Measurements from ENCODE around the gene SLC17A7. TPM values are rescaled to one million over a fixed set of nuclear protein-coding genes. Genes with fewer than 3 reads are reported as not detected.

SLC17A7 gene
- total and polyA plus RNA-seq, 9 of the 15 experiments (the other 6 are each of a cell fraction or from before 2014, with no cell fraction given) = 1.1 to 15.7 (median 2.4) TPM

DNA sequence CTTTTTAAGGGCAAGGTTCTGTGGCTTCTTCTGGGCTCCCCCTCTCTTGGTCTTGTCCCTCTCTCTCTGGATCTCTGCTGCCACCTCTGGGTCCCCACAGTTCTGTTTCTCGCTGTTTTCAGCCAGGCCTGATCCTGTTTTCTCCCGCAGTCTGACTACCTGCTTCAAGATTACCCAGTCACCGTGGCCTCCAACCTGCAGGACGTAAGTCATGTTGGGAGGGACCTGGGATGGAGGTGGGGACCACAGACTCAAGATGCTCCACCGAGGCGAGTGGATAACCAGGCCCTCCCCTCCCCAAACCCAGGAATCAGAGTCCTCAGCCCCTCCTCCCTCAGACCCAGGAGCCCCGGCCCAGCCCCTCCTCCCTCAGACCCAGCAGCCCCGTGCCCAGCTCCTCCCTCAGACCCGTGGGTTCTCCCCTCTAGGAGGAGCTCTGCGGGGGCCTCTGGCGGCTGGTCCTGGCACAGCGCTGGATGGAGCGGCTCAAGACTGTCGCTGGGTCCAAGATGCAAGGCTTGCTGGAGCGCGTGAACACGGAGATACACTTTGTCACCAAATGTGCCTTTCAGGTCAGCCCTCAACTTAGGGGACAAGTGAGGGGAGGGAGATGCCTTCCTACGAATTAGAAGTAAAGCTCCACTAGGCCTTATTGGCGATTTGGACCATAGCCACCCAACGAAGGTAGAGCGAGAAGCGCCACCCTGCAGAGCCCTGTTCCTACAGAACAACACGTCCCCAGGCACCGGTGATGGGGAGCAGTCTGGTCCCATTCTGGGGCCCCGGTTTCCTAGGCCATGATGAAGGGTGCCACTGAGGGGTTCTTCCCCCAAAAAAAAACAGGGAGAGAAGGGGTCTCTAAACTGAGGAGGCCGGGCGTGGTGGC lies 34.9 kb upstream of the SLC17A7 start (continued):
- TF ChIP-seq, protein P1, sequence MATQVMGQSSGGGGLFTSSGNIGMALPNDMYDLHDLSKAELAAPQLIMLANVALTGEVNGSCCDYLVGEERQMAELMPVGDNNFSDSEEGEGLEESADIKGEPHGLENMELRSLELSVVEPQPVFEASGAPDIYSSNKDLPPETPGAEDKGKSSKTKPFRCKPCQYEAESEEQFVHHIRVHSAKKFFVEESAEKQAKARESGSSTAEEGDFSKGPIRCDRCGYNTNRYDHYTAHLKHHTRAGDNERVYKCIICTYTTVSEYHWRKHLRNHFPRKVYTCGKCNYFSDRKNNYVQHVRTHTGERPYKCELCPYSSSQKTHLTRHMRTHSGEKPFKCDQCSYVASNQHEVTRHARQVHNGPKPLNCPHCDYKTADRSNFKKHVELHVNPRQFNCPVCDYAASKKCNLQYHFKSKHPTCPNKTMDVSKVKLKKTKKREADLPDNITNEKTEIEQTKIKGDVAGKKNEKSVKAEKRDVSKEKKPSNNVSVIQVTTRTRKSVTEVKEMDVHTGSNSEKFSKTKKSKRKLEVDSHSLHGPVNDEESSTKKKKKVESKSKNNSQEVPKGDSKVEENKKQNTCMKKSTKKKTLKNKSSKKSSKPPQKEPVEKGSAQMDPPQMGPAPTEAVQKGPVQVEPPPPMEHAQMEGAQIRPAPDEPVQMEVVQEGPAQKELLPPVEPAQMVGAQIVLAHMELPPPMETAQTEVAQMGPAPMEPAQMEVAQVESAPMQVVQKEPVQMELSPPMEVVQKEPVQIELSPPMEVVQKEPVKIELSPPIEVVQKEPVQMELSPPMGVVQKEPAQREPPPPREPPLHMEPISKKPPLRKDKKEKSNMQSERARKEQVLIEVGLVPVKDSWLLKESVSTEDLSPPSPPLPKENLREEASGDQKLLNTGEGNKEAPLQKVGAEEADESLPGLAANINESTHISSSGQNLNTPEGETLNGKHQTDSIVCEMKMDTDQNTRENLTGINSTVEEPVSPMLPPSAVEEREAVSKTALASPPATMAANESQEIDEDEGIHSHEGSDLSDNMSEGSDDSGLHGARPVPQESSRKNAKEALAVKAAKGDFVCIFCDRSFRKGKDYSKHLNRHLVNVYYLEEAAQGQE (IDR thresholded peaks at IDR 0.05; ENCODE audit: borderline replicate concordance) = 0 out of 2 replicates have a peak, but pooled peaks have one; percentile 9
- TF ChIP-seq, protein P1 (CRISPR knock-in tag; IDR thresholded peaks at IDR 0.05; ENCODE audit: low read depth) = no peak
- TF ChIP-seq SIN3A (IDR thresholded peaks at IDR 0.05; ENCODE audit: borderline replicate concordance in 2 of 2, control insufficient read depth in 1 of 2, low read depth in 2 of 2, low read length in 2 of 2) (no peak), HNRNPUL1 (IDR thresholded peaks at IDR 0.05; ENCODE audit: low read length) (no peak), SRSF7 (optimal IDR thresholded peaks at IDR 0.05; ENCODE audit: low read depth, low read length) (no peak), OTX1 (CRISPR knock-in tag; IDR thresholded peaks at IDR 0.05) (no peak), BCL6 (CRISPR knock-in tag; IDR thresholded peaks at IDR 0.05) (no peak), MAFG (tag; conservative IDR thresholded peaks at IDR 0.05) (no peak), RB1 (IDR thresholded peaks at IDR 0.05; ENCODE audit: low read depth) (0 out of 2 replicates have a peak, but pooled peaks have one; percentile 39), MAZ (CRISPR knock-in tag; conservative IDR thresholded peaks at IDR 0.05 in 1 of 2, IDR thresholded peaks at IDR 0.05 in 1 of 2) (peak in 1 of 2 experiments; percentile 53; a peak in 2 of 4 replicates)
- TF ChIP-seq, protein P2, sequence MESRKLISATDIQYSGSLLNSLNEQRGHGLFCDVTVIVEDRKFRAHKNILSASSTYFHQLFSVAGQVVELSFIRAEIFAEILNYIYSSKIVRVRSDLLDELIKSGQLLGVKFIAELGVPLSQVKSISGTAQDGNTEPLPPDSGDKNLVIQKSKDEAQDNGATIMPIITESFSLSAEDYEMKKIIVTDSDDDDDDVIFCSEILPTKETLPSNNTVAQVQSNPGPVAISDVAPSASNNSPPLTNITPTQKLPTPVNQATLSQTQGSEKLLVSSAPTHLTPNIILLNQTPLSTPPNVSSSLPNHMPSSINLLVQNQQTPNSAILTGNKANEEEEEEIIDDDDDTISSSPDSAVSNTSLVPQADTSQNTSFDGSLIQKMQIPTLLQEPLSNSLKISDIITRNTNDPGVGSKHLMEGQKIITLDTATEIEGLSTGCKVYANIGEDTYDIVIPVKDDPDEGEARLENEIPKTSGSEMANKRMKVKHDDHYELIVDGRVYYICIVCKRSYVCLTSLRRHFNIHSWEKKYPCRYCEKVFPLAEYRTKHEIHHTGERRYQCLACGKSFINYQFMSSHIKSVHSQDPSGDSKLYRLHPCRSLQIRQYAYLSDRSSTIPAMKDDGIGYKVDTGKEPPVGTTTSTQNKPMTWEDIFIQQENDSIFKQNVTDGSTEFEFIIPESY (CRISPR knock-in tag; IDR thresholded peaks at IDR 0.05) = peak; percentile 95
- TF ChIP-seq, protein P3, sequence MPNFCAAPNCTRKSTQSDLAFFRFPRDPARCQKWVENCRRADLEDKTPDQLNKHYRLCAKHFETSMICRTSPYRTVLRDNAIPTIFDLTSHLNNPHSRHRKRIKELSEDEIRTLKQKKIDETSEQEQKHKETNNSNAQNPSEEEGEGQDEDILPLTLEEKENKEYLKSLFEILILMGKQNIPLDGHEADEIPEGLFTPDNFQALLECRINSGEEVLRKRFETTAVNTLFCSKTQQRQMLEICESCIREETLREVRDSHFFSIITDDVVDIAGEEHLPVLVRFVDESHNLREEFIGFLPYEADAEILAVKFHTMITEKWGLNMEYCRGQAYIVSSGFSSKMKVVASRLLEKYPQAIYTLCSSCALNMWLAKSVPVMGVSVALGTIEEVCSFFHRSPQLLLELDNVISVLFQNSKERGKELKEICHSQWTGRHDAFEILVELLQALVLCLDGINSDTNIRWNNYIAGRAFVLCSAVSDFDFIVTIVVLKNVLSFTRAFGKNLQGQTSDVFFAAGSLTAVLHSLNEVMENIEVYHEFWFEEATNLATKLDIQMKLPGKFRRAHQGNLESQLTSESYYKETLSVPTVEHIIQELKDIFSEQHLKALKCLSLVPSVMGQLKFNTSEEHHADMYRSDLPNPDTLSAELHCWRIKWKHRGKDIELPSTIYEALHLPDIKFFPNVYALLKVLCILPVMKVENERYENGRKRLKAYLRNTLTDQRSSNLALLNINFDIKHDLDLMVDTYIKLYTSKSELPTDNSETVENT (CRISPR knock-in tag; IDR thresholded peaks at IDR 0.05) = no peak
